Measurements from ENCODE around the gene SULT4A1. TPM values are rescaled to one million over a fixed set of nuclear protein-coding genes. Genes with fewer than 3 reads are reported as not detected.

SULT4A1 gene
- total and polyA plus RNA-seq, 9 of the 15 experiments (the other 6 are each of a cell fraction or from before 2014, with no cell fraction given), result 0.03 to 0.20 (median 0.09) TPM; not detected in 3

DNA sequence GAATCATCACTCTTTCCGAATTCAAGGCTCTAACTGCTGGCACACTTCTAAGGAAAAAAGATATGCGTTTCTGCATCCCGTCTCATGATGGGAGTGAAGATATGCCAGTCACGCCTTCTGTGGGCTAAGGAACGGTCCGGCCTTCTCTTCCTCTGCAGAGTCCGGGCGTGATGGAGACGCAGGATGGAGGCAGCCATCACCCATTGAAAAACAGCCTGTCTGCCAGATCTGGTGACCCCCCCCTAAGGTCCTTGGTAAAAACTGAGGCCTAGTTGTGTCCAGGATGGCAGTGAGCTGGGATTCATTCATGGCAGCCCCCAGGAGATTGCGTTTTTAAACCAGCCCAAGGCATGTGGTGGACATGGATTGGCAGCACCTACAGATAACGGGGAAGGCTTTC lies 43.3 kb downstream of the SULT4A1 start:
- POLR2A ChIA-PET, result no interaction called here
- no peak overlapping the region for H3K4me3 ChIP-seq

More for the DNA sequence above, 43.3 kb downstream of the SULT4A1 start:
- H4K20me1 ChIP-seq (replicated peaks; ENCODE audit: control insufficient read depth, insufficient read depth, low read length), result peaks cover 5% of the 10 kb centered on the region; the same call in 1 of the 2 replicates
- no peak overlapping the region for H3K27ac ChIP-seq (ENCODE audit: extremely low read depth, low read depth, low read length)
- ATAC-seq (no peak), DNase-seq (ENCODE audit: extremely low read depth in 1 of 4, low spot score in 3 of 4) (no peak), FAIRE-seq (no peak)
- in situ Hi-C loops (cut with MboI) (no loop called here), intact Hi-C loops (cut with micrococcal nuclease) (no loop called here)
- H3K4me1 ChIP-seq (replicated peaks in 1 of 2; ENCODE audit: control insufficient read depth in 2 of 2, insufficient read depth in 2 of 2, low read length in 2 of 2), result no peaks in the 10 kb centered on the region
- H3K4me2 ChIP-seq (ENCODE audit: insufficient read depth, low read length), result no peak overlapping the region
- H3K27me3 ChIP-seq (ENCODE audit: control insufficient read depth in 2 of 2, insufficient read depth in 2 of 2, low read length in 2 of 2), result peaks cover 4 to 45% of the 10 kb centered on the region in 2 experiments; a peak in 3 of 5 replicates
- no TSS peak for BruUV-seq (replicated peaks)
- no peaks in the 10 kb centered on the region for H3K9me1 ChIP-seq (ENCODE audit: control insufficient read depth, insufficient read depth, low read length)
- no peaks in the 10 kb centered on the region for H3K9me3 ChIP-seq (replicated peaks; ENCODE audit: control insufficient read depth, insufficient read depth, low read depth, low read length)
- CTCF ChIA-PET (ENCODE audit: low intra/inter-chr PET ratio), result no interaction called here
- H3K36me3 ChIP-seq (ENCODE audit: control insufficient read depth, insufficient read depth, low read length), result no peaks in the 10 kb centered on the region
- H3K79me2 ChIP-seq (ENCODE audit: control insufficient read depth, insufficient read depth, low read length), result no peaks in the 10 kb centered on the region
- WGBS (ENCODE audit: insufficient coverage, low coverage, missing lambda C conversion rate), result 2% methylated on average over 11 of the region's 11 CpGs
- no peak overlapping the region for H2AFZ ChIP-seq (ENCODE audit: low read depth, low read length)
- TF ChIP-seq ZNF431 (CRISPR knock-in tag; IDR thresholded peaks at IDR 0.05), result no peak
- TF ChIP-seq E2F3 (CRISPR knock-in tag; IDR thresholded peaks at IDR 0.05), result no peak
- no peak for TF ChIP-seq JUND (IDR thresholded peaks at IDR 0.05; ENCODE audit: borderline replicate concordance, low read depth, low read length)
- TF ChIP-seq JUND (tag; IDR thresholded peaks at IDR 0.05; ENCODE audit: borderline replicate concordance, low read depth, low read length), result no peak
- TF ChIP-seq, protein P1, sequence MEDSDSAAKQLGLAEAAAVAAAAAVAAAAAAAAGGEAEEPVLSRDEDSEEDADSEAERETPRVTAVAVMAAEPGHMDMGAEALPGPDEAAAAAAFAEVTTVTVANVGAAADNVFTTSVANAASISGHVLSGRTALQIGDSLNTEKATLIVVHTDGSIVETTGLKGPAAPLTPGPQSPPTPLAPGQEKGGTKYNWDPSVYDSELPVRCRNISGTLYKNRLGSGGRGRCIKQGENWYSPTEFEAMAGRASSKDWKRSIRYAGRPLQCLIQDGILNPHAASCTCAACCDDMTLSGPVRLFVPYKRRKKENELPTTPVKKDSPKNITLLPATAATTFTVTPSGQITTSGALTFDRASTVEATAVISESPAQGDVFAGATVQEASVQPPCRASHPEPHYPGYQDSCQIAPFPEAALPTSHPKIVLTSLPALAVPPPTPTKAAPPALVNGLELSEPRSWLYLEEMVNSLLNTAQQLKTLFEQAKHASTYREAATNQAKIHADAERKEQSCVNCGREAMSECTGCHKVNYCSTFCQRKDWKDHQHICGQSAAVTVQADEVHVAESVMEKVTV (CRISPR knock-in tag; IDR thresholded peaks at IDR 0.05), result no peak
- no peak for TF ChIP-seq TBP (optimal IDR thresholded peaks at IDR 0.05; ENCODE audit: low read depth, low read length)
- TF ChIP-seq ZNF592 (IDR thresholded peaks at IDR 0.05), result no peak
- H3K9ac ChIP-seq (ENCODE audit: insufficient read depth in 1 of 2, low read depth in 2 of 2, low read length in 2 of 2), result no peak overlapping the region
